Hypothalamus (tissue), 51 donors: ENCODE data around the gene C1QTNF1.

ENCODE experiments used
- DNase-seq, 51 donors: peaks; one replicate each; lab custom pipeline; 2025; lab: John Stamatoyannopoulos, UW

The C1QTNF1 gene

GRCh38 chr17:79074649-79075445 is 50.9 kb downstream of the C1QTNF1 start, which contains the start of gene ENGASE:
Gene ENGASE, plus strand, starts transcription at chr17:79074824. Its CDS starts 121 bp downstream, at chr17:79074945.
- DNase-seq: peak; percentile 26 to 98 (median 90)

GRCh38 chr17:79075446-79075750 is 51.4 kb downstream of the C1QTNF1 start:
- DNase-seq: no peak

- no peak for DNase-seq
Observed at GRCh38 chr17:79075861-79076406, 52.0 kb downstream of the C1QTNF1 start.

GRCh38 chr17:79077587-79077986 is 53.6 kb downstream of the C1QTNF1 start:
- DNase-seq: no peak

GRCh38 chr17:79078476-79079190 is 54.7 kb downstream of the C1QTNF1 start:
- no peak for DNase-seq

GRCh38 chr17:79079421-79080200 is 55.6 kb downstream of the C1QTNF1 start:
- no peak for DNase-seq

- peak in 3 of 51 donors; percentile 10 to 43 (median 13) for DNase-seq
Observed at GRCh38 chr17:79080349-79080748, 56.4 kb downstream of the C1QTNF1 start.

- DNase-seq: no peak
Observed at GRCh38 chr17:79080761-79081290, 56.9 kb downstream of the C1QTNF1 start.

- DNase-seq: no peak
Observed at GRCh38 chr17:79081571-79082276, 57.8 kb downstream of the C1QTNF1 start.

- DNase-seq: peak in 15 of 51 donors; percentile 7 to 59 (median 21)
Observed at GRCh38 chr17:79082311-79083190, 58.6 kb downstream of the C1QTNF1 start.

GRCh38 chr17:79083191-79083971 is 59.4 kb downstream of the C1QTNF1 start:
- DNase-seq: no peak

GRCh38 chr17:79084291-79085153 is 60.6 kb downstream of the C1QTNF1 start:
- DNase-seq: no peak

GRCh38 chr17:79085154-79085920 is 61.4 kb downstream of the C1QTNF1 start:
- DNase-seq: no peak

- DNase-seq: no peak
Observed at GRCh38 chr17:79085921-79086551, 62.1 kb downstream of the C1QTNF1 start.

GRCh38 chr17:79086609-79087427 is 62.8 kb downstream of the C1QTNF1 start:
- no peak for DNase-seq
